Measurements from ENCODE around the gene TAF6L. TPM values are rescaled to one million over a fixed set of nuclear protein-coding genes. Genes with fewer than 3 reads are reported as not detected.

TAF6L gene
- total and polyA plus RNA-seq, 12 donors, result 7.7 to 18.9 (median 9.5) TPM

DNA sequence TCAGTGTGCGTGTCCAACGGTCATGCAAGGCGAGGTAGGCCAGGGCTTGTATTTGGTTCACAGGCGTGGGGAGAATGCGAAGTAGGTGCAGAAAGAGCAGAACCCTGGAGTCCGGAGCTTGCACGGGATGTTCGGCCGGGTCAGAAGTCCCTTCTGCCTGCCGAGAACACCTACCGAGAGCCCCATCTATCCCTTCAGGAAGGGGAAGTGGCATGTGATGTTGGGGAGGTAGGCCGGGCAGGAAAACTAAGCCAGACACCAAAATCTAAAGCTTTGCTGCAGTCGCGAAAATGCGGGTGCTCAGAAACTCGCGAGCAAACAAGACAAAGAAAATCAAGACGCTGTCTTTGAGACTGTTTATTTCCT lies 435 bp upstream of the TAF6L start:
- Histone ChIP-seq H3K9me3 (no peaks in the 10 kb centered on the region), H3K27ac (peak overlapping the region; percentile 64 to 97 (median 94)), H3K4me1 (peaks cover 10 to 30% (median 21%) of the 10 kb centered on the region in 9 donors), H3K4me3 (peak overlapping the region; percentile 42 to 88 (median 72)), H3K36me3 (peaks cover 0 to 40% (median 18%) of the 10 kb centered on the region in 9 donors), H3K27me3 (no peaks in the 10 kb centered on the region)
- ATAC-seq, result peak in 7 of 8 donors; percentile 4 to 23 (median 14)
- intact Hi-C loops (cut with DNase I), result loop anchor here in 2 of 10 donors (5.0 kb wide), 1 partner anchor 43 kb away; the partner anchor contains the start of genes HNRNPUL2 (in 2 of the 2) and TTC9C (in 2 of the 2)
- WGBS, 2 donors, result 0 to 1% methylated on average over 18 of the region's 18 CpGs
- TF ChIP-seq, protein P1, sequence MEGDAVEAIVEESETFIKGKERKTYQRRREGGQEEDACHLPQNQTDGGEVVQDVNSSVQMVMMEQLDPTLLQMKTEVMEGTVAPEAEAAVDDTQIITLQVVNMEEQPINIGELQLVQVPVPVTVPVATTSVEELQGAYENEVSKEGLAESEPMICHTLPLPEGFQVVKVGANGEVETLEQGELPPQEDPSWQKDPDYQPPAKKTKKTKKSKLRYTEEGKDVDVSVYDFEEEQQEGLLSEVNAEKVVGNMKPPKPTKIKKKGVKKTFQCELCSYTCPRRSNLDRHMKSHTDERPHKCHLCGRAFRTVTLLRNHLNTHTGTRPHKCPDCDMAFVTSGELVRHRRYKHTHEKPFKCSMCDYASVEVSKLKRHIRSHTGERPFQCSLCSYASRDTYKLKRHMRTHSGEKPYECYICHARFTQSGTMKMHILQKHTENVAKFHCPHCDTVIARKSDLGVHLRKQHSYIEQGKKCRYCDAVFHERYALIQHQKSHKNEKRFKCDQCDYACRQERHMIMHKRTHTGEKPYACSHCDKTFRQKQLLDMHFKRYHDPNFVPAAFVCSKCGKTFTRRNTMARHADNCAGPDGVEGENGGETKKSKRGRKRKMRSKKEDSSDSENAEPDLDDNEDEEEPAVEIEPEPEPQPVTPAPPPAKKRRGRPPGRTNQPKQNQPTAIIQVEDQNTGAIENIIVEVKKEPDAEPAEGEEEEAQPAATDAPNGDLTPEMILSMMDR (IDR thresholded peaks at IDR 0.05), result no peak
- no peak for DNase-seq

DNA sequence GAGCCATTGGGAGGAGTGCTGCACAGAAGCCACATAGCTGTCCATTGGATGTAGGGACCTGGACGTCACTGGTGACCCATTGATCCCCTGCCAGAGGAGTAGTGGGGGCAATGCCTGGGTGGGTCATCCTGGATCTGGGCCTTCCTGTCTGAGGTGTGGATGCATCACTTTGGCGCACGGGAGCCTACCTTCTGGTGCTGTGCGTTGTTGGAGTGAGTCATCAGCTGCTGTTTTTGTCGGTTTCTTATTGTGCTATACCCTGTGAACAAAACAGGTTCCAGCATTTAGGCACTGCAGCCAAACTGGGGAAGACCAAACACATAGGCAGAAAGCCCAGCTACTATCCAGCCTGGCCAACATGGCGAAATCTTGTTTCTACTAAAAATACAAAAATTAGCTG lies 3.2 kb downstream of the TAF6L start:
- peaks cover 10 to 30% (median 21%) of the 10 kb centered on the region in 9 donors for H3K4me1 ChIP-seq
- no peaks in the 10 kb centered on the region for H3K9me3 ChIP-seq
- intact Hi-C loops (cut with DNase I), result loop anchor here in 2 of 10 donors (5.0 kb wide), 1 partner anchor 47 kb away; the partner anchor contains the start of genes HNRNPUL2 (in 2 of the 2) and TTC9C (in 2 of the 2)
- peaks cover 0 to 45% (median 15%) of the 10 kb centered on the region in 9 donors for H3K36me3 ChIP-seq
- no peak overlapping the region for H3K27ac ChIP-seq
- H3K4me3 ChIP-seq, result no peak overlapping the region
- TF ChIP-seq, protein P1 (IDR thresholded peaks at IDR 0.05), result no peak
- ATAC-seq (no peak), DNase-seq (no peak)
- no peaks in the 10 kb centered on the region for H3K27me3 ChIP-seq
- 91% methylated on average over 6 of the region's 6 CpGs for WGBS, 2 donors

DNA sequence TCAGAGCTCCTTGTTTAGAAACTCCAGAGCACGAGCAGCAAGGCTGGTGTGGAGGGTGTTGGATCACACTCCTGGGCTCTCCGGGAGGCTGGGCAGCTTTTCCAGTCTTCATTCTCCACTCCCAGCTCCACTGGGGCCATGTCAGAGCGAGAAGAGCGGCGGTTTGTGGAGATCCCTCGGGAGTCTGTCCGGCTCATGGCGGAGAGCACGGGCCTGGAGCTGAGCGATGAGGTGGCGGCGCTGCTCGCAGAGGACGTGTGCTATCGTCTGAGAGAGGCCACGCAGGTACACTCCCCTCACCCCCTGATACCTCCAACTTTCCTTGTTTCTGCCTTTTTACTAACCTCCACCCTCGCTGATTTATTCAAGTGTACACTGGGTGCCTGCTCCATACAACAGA lies 4.5 kb downstream of the TAF6L start:
- H3K36me3 ChIP-seq, result peaks cover 0 to 58% (median 15%) of the 10 kb centered on the region in 9 donors
- ATAC-seq (no peak), DNase-seq (no peak)
- H3K4me3 ChIP-seq, result no peak overlapping the region
- TF ChIP-seq, protein P1 (IDR thresholded peaks at IDR 0.05), result no peak
- no peaks in the 10 kb centered on the region for H3K27me3 ChIP-seq
- no peaks in the 10 kb centered on the region for H3K9me3 ChIP-seq
- WGBS, 2 donors, result 91% methylated on average over 17 of the region's 17 CpGs
- intact Hi-C loops (cut with DNase I), result no loop called here
- peaks cover under 1 to 18% (median 10%) of the 10 kb centered on the region in 9 donors for H3K4me1 ChIP-seq
- no peak overlapping the region for H3K27ac ChIP-seq

DNA sequence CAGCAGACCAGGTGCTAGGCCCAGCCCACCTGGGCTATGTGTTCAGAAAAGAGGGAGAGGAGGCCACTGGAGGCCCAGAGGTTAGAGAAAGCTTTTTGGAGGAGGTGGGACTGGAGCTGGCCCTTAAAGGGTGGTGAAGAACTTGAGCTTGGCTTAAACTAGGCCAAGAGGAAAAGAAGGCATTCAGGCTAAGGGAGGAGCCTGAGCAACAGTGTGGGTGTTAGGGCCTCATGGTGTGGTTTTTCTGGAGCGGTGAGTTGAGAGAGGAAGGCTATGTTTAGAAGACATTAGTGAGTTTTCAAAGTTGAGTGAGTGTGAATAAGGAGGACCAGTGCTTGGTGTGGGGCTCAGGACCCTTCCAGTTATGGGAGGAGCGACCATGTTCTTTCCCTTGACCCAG lies 6.2 kb downstream of the TAF6L start:
- DNase-seq (no peak), ATAC-seq (no peak)
- Histone ChIP-seq H3K36me3 (peaks cover 0 to 72% (median 16%) of the 10 kb centered on the region in 9 donors), H3K27me3 (no peaks in the 10 kb centered on the region), H3K27ac (no peak overlapping the region), H3K9me3 (no peaks in the 10 kb centered on the region), H3K4me1 (peaks cover 0 to 6% (median under 1%) of the 10 kb centered on the region in 9 donors), H3K4me3 (no peak overlapping the region)
- WGBS, 2 donors, result 89 to 92% methylated on average over 2 of the region's 2 CpGs
- TF ChIP-seq, protein P1 (IDR thresholded peaks at IDR 0.05), result no peak
- intact Hi-C loops (cut with DNase I), result no loop called here
